Neural progenitor cell (in vitro differentiated cells): ENCODE measurements around the gene ANAPC1. TPM values are rescaled to one million over a fixed set of nuclear protein-coding genes. Genes with fewer than 3 reads are reported as not detected.
A peak's percentile ranks its signal among the peaks of the same experiment; 100 is the strongest.
"Not testable (repeated sequence)": the region's sequence is repeated elsewhere in the genome, so short reads cannot be mapped to it uniquely, and the experiment has no call there.

Experiments
- DNase-seq: peaks from one replicate; pipeline ENCODE4 v3.0.0-alpha.2; 2016; ENCODE audit warnings: low spot score
- H2AFZ ChIP-seq: fragments of 200-600 bp; sonication (generic); replicated peaks from 2 replicates; pipeline ENCODE4 v1.6.1; 2016; ENCODE audit warnings: antibody characterized with exemption
- H3F3A ChIP-seq: fragments of 200-600 bp; sonication (generic); 2 replicates; pipeline ENCODE4 v1.6.1; 2016; ENCODE audit warnings: antibody characterized with exemption, low read depth
- H3K27ac ChIP-seq: fragments of 200-600 bp; sonication (generic); 2 replicates; pipeline ENCODE4 v1.5.1; 2016; ENCODE audit warnings: mild to moderate bottlenecking
- H3K27me3 ChIP-seq: fragments of 200-600 bp; sonication (generic); 2 replicates; pipeline ENCODE4 v1.6.1; 2016; ENCODE audit warnings: mild to moderate bottlenecking, moderate library complexity
- H3K36me3 ChIP-seq: fragments of 200-600 bp; sonication (generic); 2 replicates; pipeline ENCODE4 v1.5.1; 2016
- H3K4me1 ChIP-seq: fragments of 200-600 bp; sonication (generic); 2 replicates; pipeline ENCODE4 v1.6.1; 2016; ENCODE audit warnings: mixed run types
- H3K4me2 ChIP-seq: fragments of 200-600 bp; sonication (generic); 2 replicates; pipeline ENCODE4 v1.6.1; 2016
- H3K4me3 ChIP-seq: fragments of 200-600 bp; sonication (generic); 2 replicates; pipeline ENCODE4 v1.5.1; 2016
- H3K79me2 ChIP-seq: fragments of 200-600 bp; sonication (generic); 2 replicates; pipeline ENCODE4 v1.6.1; 2016; ENCODE audit warnings: low read depth
- H3K9ac ChIP-seq: fragments of 200-600 bp; sonication (generic); 2 replicates; pipeline ENCODE4 v1.6.1; 2016
- H3K9me3 ChIP-seq: fragments of 200-600 bp; sonication (generic); 2 replicates; pipeline ENCODE4 v1.5.1; 2016; ENCODE audit warnings: low read depth
- H4K20me1 ChIP-seq: fragments of 200-600 bp; sonication (generic); 2 replicates; pipeline ENCODE4 v1.6.1; 2016; ENCODE audit warnings: low read depth
- H3K27ac Mint-ChIP-seq: 3 replicates; pipeline ENCODE4 v1.8.0; 2021; ENCODE audit warnings: mixed read lengths
- H3K27me3 Mint-ChIP-seq: 2 replicates; pipeline ENCODE4 v1.8.0; 2022; ENCODE audit warnings: low read depth, mild to moderate bottlenecking, inconsistent platforms, moderate library complexity, mixed read lengths; ENCODE audit not compliant: insufficient read depth
- H3K36me3 Mint-ChIP-seq: 3 replicates; pipeline ENCODE4 v1.8.0; 2021; ENCODE audit warnings: mixed read lengths
- H3K4me1 Mint-ChIP-seq: 3 replicates; pipeline ENCODE4 v1.8.0; 2021; ENCODE audit warnings: mixed read lengths
- H3K4me3 Mint-ChIP-seq: 3 replicates; pipeline ENCODE4 v1.8.0; 2021; ENCODE audit warnings: mild to moderate bottlenecking, moderate library complexity, mixed read lengths
- H3K9me3 Mint-ChIP-seq: 3 replicates; pipeline ENCODE4 v1.8.0; 2020; ENCODE audit warnings: mixed read lengths
- EZH2 ChIP-seq: fragments of 200-600 bp; sonication (generic); IDR thresholded peaks from 2 replicates; pipeline ENCODE4 v1.6.1; 2017; ENCODE audit warnings: antibody characterized with exemption, mild to moderate bottlenecking, moderate library complexity
- EZH2phosphoT487 ChIP-seq: fragments of 200-600 bp; sonication (generic); IDR thresholded peaks from 2 replicates; pipeline ENCODE4 v1.6.1; 2017; ENCODE audit warnings: antibody characterized with exemption
- total RNA-seq: library from RNA; depleted of rRNA; stranded (reverse); fragments of >200 nt; gene quantifications from 2 replicates; pipeline ENCODE4 v1.2.3, GENCODE V29; 2015; ENCODE audit warnings: low replicate concordance
- TF ChIP-seq, protein P1 (sequence below): fragments of 200-600 bp; sonication (generic); IDR thresholded peaks from 2 replicates; pipeline ENCODE4 v1.5.1; 2017; ENCODE audit warnings: antibody characterized with exemption, mild to moderate bottlenecking

Gene ANAPC1
- total RNA-seq, 1 donor from 2014 or later, result 50.9 TPM

GRCh38 chr2:111909079-111909478 lies 25.1 kb upstream of the ANAPC1 start:
- peak; percentile 34 for DNase-seq
- no peak overlapping the region for H3K4me3 Mint-ChIP-seq
- Histone ChIP-seq H3K36me3 (no peaks in the 10 kb centered on the region), H3K4me2 (peak overlapping the region; percentile 23), H3F3A (peaks cover 22% of the 10 kb centered on the region), H3K27me3 (no peaks in the 10 kb centered on the region), H3K27ac (no peak overlapping the region), H4K20me1 (peaks cover 9% of the 10 kb centered on the region), H3K9me3 (no peaks in the 10 kb centered on the region), H3K4me3 (no peak overlapping the region), H3K4me1 (peaks cover 43% of the 10 kb centered on the region), H3K79me2 (no peaks in the 10 kb centered on the region), H2AFZ (no peak overlapping the region), H3K9ac (no peak overlapping the region)
- H3K36me3 Mint-ChIP-seq, result no peaks in the 10 kb centered on the region
- peaks cover 43% of the 10 kb centered on the region for H3K4me1 Mint-ChIP-seq
- TF ChIP-seq, protein P1, sequence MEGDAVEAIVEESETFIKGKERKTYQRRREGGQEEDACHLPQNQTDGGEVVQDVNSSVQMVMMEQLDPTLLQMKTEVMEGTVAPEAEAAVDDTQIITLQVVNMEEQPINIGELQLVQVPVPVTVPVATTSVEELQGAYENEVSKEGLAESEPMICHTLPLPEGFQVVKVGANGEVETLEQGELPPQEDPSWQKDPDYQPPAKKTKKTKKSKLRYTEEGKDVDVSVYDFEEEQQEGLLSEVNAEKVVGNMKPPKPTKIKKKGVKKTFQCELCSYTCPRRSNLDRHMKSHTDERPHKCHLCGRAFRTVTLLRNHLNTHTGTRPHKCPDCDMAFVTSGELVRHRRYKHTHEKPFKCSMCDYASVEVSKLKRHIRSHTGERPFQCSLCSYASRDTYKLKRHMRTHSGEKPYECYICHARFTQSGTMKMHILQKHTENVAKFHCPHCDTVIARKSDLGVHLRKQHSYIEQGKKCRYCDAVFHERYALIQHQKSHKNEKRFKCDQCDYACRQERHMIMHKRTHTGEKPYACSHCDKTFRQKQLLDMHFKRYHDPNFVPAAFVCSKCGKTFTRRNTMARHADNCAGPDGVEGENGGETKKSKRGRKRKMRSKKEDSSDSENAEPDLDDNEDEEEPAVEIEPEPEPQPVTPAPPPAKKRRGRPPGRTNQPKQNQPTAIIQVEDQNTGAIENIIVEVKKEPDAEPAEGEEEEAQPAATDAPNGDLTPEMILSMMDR, result no peak
- TF ChIP-seq EZH2, result no peak
- no peaks in the 10 kb centered on the region for H3K27me3 Mint-ChIP-seq
- H3K27ac Mint-ChIP-seq, result no peak overlapping the region
- no peaks in the 10 kb centered on the region for H3K9me3 Mint-ChIP-seq

GRCh38 chr2:111908578-111908977 lies 24.6 kb upstream of the ANAPC1 start:
- no peaks in the 10 kb centered on the region for H3K9me3 Mint-ChIP-seq
- no peak for TF ChIP-seq EZH2phosphoT487
- TF ChIP-seq, protein P1, result no peak
- no peak for TF ChIP-seq EZH2
- no peak overlapping the region for H3K9ac ChIP-seq
- peaks cover 9% of the 10 kb centered on the region for H4K20me1 ChIP-seq
- H3K4me1 Mint-ChIP-seq, result peaks cover 48% of the 10 kb centered on the region
- H3F3A ChIP-seq, result peaks cover 27% of the 10 kb centered on the region
- no peak overlapping the region for H3K4me3 ChIP-seq
- no peak overlapping the region for H3K27ac ChIP-seq
- H3K4me3 Mint-ChIP-seq, result no peak overlapping the region
- H3K4me2 ChIP-seq, result peak overlapping the region; percentile 23
- peaks cover 48% of the 10 kb centered on the region for H3K4me1 ChIP-seq
- no peaks in the 10 kb centered on the region for H3K9me3 ChIP-seq
- H2AFZ ChIP-seq, result no peak overlapping the region
- H3K27me3 Mint-ChIP-seq, result no peaks in the 10 kb centered on the region
- H3K27me3 ChIP-seq, result no peaks in the 10 kb centered on the region
- no peak for DNase-seq
- no peak overlapping the region for H3K27ac Mint-ChIP-seq
- no peaks in the 10 kb centered on the region for H3K36me3 ChIP-seq
- no peaks in the 10 kb centered on the region for H3K36me3 Mint-ChIP-seq
- no peaks in the 10 kb centered on the region for H3K79me2 ChIP-seq

DNA sequence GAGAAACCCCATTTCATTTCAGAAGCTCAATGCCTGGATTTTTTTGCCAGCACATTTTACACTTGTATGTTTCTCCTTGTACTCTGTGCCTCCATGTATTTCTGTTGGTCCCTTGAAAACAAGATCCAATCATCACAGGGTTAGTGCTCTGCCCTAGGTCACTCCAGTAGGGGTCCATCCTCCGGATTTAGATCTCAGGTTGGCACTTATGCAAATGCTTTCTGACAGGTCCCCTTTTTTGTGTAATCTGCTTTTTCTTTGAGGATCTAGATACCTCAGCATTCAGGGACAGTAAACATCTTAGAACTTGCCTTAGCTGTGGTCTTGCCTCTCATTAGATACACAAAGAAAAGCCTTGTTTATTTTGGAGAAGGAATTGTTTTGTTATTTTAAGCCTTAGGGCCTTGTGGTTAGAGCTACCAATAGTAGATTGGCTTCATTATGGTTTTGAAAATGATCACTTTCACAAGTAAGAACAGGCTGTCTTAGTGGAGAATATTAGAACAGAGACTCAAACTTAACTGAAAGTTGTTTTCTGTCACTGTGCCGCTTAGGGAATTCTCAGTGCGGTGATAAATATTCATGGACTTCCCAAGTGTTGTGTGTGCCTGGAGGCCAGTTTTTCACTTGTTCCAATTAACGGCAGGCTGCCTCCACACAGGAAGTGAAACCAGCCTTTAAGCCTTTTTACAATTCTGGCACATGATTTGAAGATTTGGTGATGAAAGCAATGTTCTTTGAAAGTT lies 22.2 kb upstream of the ANAPC1 start:
- peaks cover 54% of the 10 kb centered on the region for H3K4me1 ChIP-seq
- no peak for TF ChIP-seq EZH2phosphoT487
- no peak for TF ChIP-seq EZH2
- TF ChIP-seq, protein P1, result no peak
- H3K4me3 ChIP-seq, result no peak overlapping the region
- H3K36me3 ChIP-seq, result no peaks in the 10 kb centered on the region
- H3K4me2 ChIP-seq, result peak overlapping the region; percentile 49
- no peak overlapping the region for H3K9ac ChIP-seq
- H3K36me3 Mint-ChIP-seq, result no peaks in the 10 kb centered on the region
- no peaks in the 10 kb centered on the region for H3K9me3 Mint-ChIP-seq
- H3K27me3 Mint-ChIP-seq, result no peaks in the 10 kb centered on the region
- DNase-seq, result peak; percentile 43
- peaks cover 36% of the 10 kb centered on the region for H3F3A ChIP-seq
- H3K27ac Mint-ChIP-seq, result peak overlapping the region; percentile 46
- no peaks in the 10 kb centered on the region for H3K27me3 ChIP-seq
- peaks cover 55% of the 10 kb centered on the region for H3K4me1 Mint-ChIP-seq
- H3K79me2 ChIP-seq, result no peaks in the 10 kb centered on the region
- peaks cover 9% of the 10 kb centered on the region for H4K20me1 ChIP-seq
- H3K4me3 Mint-ChIP-seq, result no peak overlapping the region
- no peaks in the 10 kb centered on the region for H3K9me3 ChIP-seq
- peak overlapping the region; percentile 47 for H3K27ac ChIP-seq
- H2AFZ ChIP-seq, result no peak overlapping the region

DNA sequence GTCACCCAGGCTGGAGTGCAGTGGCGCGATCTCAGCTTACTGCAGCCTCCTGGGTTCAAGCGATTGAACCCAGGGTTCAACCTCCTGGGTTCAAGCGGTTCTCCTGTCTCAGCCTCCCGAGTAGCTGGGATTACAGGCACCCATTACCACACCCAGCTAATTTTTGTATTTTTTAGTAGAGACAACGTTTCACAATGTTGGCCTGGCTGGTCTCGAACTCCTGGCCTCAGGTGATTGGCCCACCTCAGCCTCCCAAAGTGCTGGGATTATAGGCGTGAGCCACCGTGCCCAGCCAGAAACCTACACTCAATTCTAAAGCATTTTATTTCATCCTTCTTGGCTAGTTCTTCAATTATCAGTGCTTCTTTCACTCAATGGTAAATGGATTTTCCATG lies 21.5 kb upstream of the ANAPC1 start:
- DNase-seq, H3K4me3 ChIP-seq, H2AFZ ChIP-seq, H3K36me3 Mint-ChIP-seq, H3K4me3 Mint-ChIP-seq, H3K27ac Mint-ChIP-seq, H3K9ac ChIP-seq, H3K27me3 Mint-ChIP-seq, H3K79me2 ChIP-seq, H3K36me3 ChIP-seq, H3K27ac ChIP-seq, H3K27me3 ChIP-seq, H3K9me3 Mint-ChIP-seq, H3K9me3 ChIP-seq: not testable (repeated sequence)
- peaks cover 57% of the 10 kb centered on the region for H3K4me1 ChIP-seq
- H3F3A ChIP-seq, result peaks cover 40% of the 10 kb centered on the region
- H3K4me2 ChIP-seq, result peak overlapping the region; percentile 49
- peaks cover 60% of the 10 kb centered on the region for H3K4me1 Mint-ChIP-seq
- H4K20me1 ChIP-seq, result peaks cover 11% of the 10 kb centered on the region
